Small intestine (tissue), 7 donors: ENCODE results near the gene RBM48. TPM values are rescaled to one million over a fixed set of nuclear protein-coding genes. Genes with fewer than 3 reads are reported as not detected.

Source experiments
- DNase-seq, 2 donors: peaks; one replicate each; pipeline versions ENCODE4 v3.0.0 to v3.0.0-alpha.2; 2013
- FAIRE-seq: peaks from 2 replicates; lab custom pipeline; 2012; peaks lifted over from hg19 to GRCh38; lab: Jason Lieb, UNC
- H3K27ac ChIP-seq, 3 donors: one replicate each; pipeline ENCODE4 v1.5.1; 2013; ENCODE audit warnings: low read length in 2 of 3, mild to moderate bottlenecking in 2 of 3, control low read depth in 1 of 3, inconsistent platforms in 1 of 3, low read depth in 1 of 3, moderate library complexity in 1 of 3
- H3K27me3 ChIP-seq, 3 donors: one replicate each; pipeline ENCODE4 v1.6.1; 2013; ENCODE audit warnings: low read length in 3 of 3, inconsistent platforms in 1 of 3; ENCODE audit not compliant: control insufficient read depth in 3 of 3, insufficient read depth in 3 of 3
- H3K36me3 ChIP-seq, 3 donors: one replicate each; pipeline ENCODE4 v1.6.1; 2013; ENCODE audit warnings: low read length in 3 of 3, inconsistent platforms in 1 of 3, low read depth in 1 of 3, mild to moderate bottlenecking in 1 of 3, moderate library complexity in 1 of 3; ENCODE audit not compliant: control insufficient read depth in 3 of 3, insufficient read depth in 2 of 3
- H3K4me1 ChIP-seq, 3 donors: one replicate each; pipeline ENCODE4 v1.6.1; 2013; ENCODE audit warnings: low read length in 2 of 3, inconsistent platforms in 1 of 3, low read depth in 1 of 3, mild to moderate bottlenecking in 1 of 3, moderate library complexity in 1 of 3; ENCODE audit not compliant: control insufficient read depth in 3 of 3, insufficient read depth in 2 of 3
- H3K4me3 ChIP-seq, 3 donors: one replicate each; pipeline ENCODE4 v1.5.1; 2013; ENCODE audit warnings: low read length in 3 of 3, control low read depth in 1 of 3, inconsistent platforms in 1 of 3, low read depth in 1 of 3, mild to moderate bottlenecking in 1 of 3, moderate library complexity in 1 of 3
- H3K9me3 ChIP-seq, 2 donors: one replicate each; pipeline ENCODE4 v1.6.1; 2013; ENCODE audit warnings: low read depth in 1 of 2, low read length in 1 of 2; ENCODE audit not compliant: control insufficient read depth in 2 of 2, insufficient read depth in 1 of 2
- WGBS, 3 donors: extraction: QIAGEN DNeasy Blood & Tissue Kit; methylation state at CpG; one replicate each; pipeline ENCODE4 v1.1.7; 2013; 5-methylcytosine and 5-hydroxymethylcytosine counted together
- polyA plus RNA-seq, 4 donors: library from polyadenylated mRNA; stranded (reverse) in 3 of 4; unstranded in 1 of 4; fragments of 200-250 nt in 3 of 4; fragments of 120-200 nt in 1 of 4; gene quantifications; one replicate each; pipeline versions ENCODE4 v1.2.1 to v1.2.3, GENCODE V29; 2013
- donor health status: healthy with polysubstance abuse.
- donor health status: control.
- donor health status: control.
- donor health status: Bipolar disorder and iron deficiency.
- donor health status: healthy.

The RBM48 gene
- polyA plus RNA-seq, 4 donors, result 6.4 to 15.9 (median 7.1) TPM

DNA sequence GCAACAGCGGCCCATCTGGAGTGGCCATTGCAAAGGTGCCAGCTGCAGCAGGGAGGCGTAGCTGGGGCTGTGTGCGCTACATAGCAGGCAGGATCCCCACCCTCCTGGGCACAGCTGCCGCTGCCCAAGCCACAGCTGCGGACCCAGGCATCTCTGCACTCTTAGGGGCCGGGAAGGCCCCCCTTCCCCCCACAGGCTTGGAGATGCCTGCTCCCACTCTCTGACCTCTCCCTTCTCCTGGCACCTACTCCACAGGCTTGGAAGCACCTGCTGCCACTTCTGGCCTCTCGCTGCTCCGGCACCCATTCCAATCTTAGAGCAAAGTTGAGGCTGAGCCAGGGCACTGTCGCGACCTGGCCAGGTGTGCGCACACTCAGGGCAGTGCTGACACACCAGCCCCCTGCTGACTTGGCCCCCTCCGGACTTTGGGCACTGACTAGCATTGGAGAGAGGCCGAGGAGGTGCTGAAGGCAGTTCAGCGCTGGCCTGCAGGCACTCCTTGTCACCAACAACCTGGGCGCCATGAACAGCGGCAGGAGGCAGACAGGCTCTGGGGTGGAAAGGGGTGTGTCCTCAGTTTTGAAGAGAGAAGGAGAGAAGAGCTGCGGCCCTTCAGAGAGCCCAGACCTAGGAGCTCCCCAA is 18.4 kb downstream of the RBM48 start:
- Histone ChIP-seq H3K27ac (no peak overlapping the region), H3K27me3 (no peaks in the 10 kb centered on the region), H3K4me3 (no peak overlapping the region), H3K4me1 (no peaks in the 10 kb centered on the region), H3K9me3 (peaks cover 0 to 2% of the 10 kb centered on the region in 2 donors), H3K36me3 (no peaks in the 10 kb centered on the region)
- no peak for DNase-seq
- 92 to 93% (median 92%) methylated on average over 17 of the region's 17 CpGs for WGBS, 3 donors
- FAIRE-seq, result no peak

- DNase-seq (no peak), FAIRE-seq (no peak)
- Histone ChIP-seq H3K36me3 (no peaks in the 10 kb centered on the region), H3K27ac (no peak overlapping the region), H3K4me3 (no peak overlapping the region), H3K27me3 (no peaks in the 10 kb centered on the region), H3K9me3 (peaks cover 0 to 2% of the 10 kb centered on the region in 2 donors), H3K4me1 (no peaks in the 10 kb centered on the region)
- WGBS, 3 donors, result 87 to 93% (median 93%) methylated on average over 6 of the region's 6 CpGs
Observed at GRCh38 chr7:92547579-92547978, 19.0 kb downstream of the RBM48 start.

GRCh38 chr7:92550194-92550593 is 21.6 kb downstream of the RBM48 start:
- FAIRE-seq (no peak), DNase-seq (no peak)
- 70 to 82% (median 78%) methylated on average over 4 of the region's 4 CpGs for WGBS, 3 donors
- H3K9me3 ChIP-seq, result peaks cover 0 to 2% of the 10 kb centered on the region in 2 donors
- no peak overlapping the region for H3K27ac ChIP-seq
- H3K4me1 ChIP-seq, result no peaks in the 10 kb centered on the region
- H3K36me3 ChIP-seq, result no peaks in the 10 kb centered on the region
- H3K27me3 ChIP-seq, result peaks cover 0 to 6% (median 0%) of the 10 kb centered on the region in 3 donors
- no peak overlapping the region for H3K4me3 ChIP-seq

- Histone ChIP-seq H3K9me3 (no peaks in the 10 kb centered on the region), H3K27ac (no peak overlapping the region), H3K27me3 (peaks cover 0 to 6% (median 0%) of the 10 kb centered on the region in 3 donors), H3K4me1 (no peaks in the 10 kb centered on the region), H3K36me3 (peaks cover 0 to 7% (median 4%) of the 10 kb centered on the region in 3 donors), H3K4me3 (no peak overlapping the region)
- FAIRE-seq, result no peak
- WGBS, 3 donors, result 93 to 96% (median 96%) methylated on average over 2 of the region's 2 CpGs
- DNase-seq, result no peak
Observed at GRCh38 chr7:92557249-92557648, 28.7 kb downstream of the RBM48 start.

GRCh38 chr7:92557808-92558362 is 29.3 kb downstream of the RBM48 start:
- FAIRE-seq (no peak), DNase-seq (no peak)
- Histone ChIP-seq H3K9me3 (no peaks in the 10 kb centered on the region), H3K27me3 (peaks cover 0 to 6% (median 0%) of the 10 kb centered on the region in 3 donors), H3K27ac (no peak overlapping the region), H3K4me1 (no peaks in the 10 kb centered on the region), H3K4me3 (no peak overlapping the region), H3K36me3 (peaks cover 0 to 7% (median 4%) of the 10 kb centered on the region in 3 donors)
- 85 to 88% (median 86%) methylated on average over 7 of the region's 7 CpGs for WGBS, 3 donors

- FAIRE-seq, result no peak
- Histone ChIP-seq H3K4me3 (no peak overlapping the region), H3K9me3 (no peaks in the 10 kb centered on the region), H3K27ac (no peak overlapping the region), H3K27me3 (no peaks in the 10 kb centered on the region), H3K36me3 (peaks cover 5 to 9% (median 7%) of the 10 kb centered on the region in 3 donors), H3K4me1 (no peaks in the 10 kb centered on the region)
- no peak for DNase-seq
Observed at GRCh38 chr7:92560602-92561001, 32.0 kb downstream of the RBM48 start.

DNA sequence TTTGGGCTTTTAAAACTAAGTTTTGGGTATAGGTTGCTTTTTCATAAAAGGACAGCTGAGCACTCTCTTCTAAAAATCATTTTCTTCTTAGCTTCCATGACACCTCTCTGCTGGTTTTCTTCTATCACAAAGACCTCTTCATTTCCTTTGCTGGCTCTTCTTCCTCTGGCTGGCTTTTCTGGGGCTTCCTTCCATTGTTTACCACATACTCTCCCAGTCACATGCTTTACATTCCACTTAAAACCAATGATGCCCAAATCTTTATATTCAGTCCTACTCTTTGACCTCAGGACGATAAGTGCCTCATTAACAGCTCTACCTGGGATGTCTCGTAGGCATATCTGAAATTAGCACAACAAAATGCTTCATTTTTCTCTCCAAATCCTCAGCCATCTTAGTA is 34.8 kb downstream of the RBM48 start:
- H3K36me3 ChIP-seq, result peaks cover 5 to 24% (median 17%) of the 10 kb centered on the region in 3 donors
- WGBS, 3 donors, result 78 to 88% (median 86%) methylated on average over 2 of the region's 2 CpGs

GRCh38 chr7:92567460-92567859 is 38.9 kb downstream of the RBM48 start:
- Histone ChIP-seq H3K9me3 (no peaks in the 10 kb centered on the region), H3K36me3 (peaks cover 4 to 28% (median 18%) of the 10 kb centered on the region in 3 donors), H3K4me3 (no peak overlapping the region), H3K4me1 (no peaks in the 10 kb centered on the region), H3K27ac (no peak overlapping the region), H3K27me3 (no peaks in the 10 kb centered on the region)
- FAIRE-seq, result no peak
- no peak for DNase-seq
- 90 to 94% (median 93%) methylated on average over 6 of the region's 6 CpGs for WGBS, 3 donors

More for the DNA sequence above, 34.8 kb downstream of the RBM48 start:
- H3K4me3 ChIP-seq, result no peak overlapping the region
- no peak overlapping the region for H3K27ac ChIP-seq
- H3K27me3 ChIP-seq, result no peaks in the 10 kb centered on the region
- no peak for DNase-seq
- FAIRE-seq, result no peak
- H3K4me1 ChIP-seq, result no peaks in the 10 kb centered on the region
- H3K9me3 ChIP-seq, result no peaks in the 10 kb centered on the region
